ENCODE results near the gene SH2D3A.

DNA sequence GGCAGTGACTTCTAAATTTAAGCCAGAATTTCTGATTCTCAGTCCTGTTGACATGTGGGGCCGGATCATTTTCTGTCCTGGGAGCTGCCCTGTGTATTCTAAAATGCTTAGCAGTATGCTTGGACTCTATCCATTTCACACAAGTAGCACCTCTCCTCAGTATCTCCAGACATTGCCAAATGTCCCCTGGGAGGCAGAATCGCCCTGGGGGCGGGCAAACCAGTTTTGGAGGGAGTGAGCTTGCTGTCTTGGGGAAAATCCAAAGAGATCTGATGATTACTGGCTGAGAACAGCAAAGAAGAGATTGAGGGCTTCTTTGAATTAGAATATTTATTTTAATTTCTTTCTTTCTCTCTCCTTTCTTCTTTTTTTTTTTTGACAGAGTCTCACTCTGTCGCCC, 21.7 kb upstream of the SH2D3A start:
- TF ChIP-seq, protein P1, sequence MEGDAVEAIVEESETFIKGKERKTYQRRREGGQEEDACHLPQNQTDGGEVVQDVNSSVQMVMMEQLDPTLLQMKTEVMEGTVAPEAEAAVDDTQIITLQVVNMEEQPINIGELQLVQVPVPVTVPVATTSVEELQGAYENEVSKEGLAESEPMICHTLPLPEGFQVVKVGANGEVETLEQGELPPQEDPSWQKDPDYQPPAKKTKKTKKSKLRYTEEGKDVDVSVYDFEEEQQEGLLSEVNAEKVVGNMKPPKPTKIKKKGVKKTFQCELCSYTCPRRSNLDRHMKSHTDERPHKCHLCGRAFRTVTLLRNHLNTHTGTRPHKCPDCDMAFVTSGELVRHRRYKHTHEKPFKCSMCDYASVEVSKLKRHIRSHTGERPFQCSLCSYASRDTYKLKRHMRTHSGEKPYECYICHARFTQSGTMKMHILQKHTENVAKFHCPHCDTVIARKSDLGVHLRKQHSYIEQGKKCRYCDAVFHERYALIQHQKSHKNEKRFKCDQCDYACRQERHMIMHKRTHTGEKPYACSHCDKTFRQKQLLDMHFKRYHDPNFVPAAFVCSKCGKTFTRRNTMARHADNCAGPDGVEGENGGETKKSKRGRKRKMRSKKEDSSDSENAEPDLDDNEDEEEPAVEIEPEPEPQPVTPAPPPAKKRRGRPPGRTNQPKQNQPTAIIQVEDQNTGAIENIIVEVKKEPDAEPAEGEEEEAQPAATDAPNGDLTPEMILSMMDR (IDR thresholded peaks at IDR 0.05) = no peak
- TF ChIP-seq POLR2AphosphoS5 (IDR thresholded peaks at IDR 0.05) (no peak), EP300 (IDR thresholded peaks at IDR 0.05) (no peak)
